Measurements from ENCODE around the gene CEACAM1.

CEACAM1 gene

DNA sequence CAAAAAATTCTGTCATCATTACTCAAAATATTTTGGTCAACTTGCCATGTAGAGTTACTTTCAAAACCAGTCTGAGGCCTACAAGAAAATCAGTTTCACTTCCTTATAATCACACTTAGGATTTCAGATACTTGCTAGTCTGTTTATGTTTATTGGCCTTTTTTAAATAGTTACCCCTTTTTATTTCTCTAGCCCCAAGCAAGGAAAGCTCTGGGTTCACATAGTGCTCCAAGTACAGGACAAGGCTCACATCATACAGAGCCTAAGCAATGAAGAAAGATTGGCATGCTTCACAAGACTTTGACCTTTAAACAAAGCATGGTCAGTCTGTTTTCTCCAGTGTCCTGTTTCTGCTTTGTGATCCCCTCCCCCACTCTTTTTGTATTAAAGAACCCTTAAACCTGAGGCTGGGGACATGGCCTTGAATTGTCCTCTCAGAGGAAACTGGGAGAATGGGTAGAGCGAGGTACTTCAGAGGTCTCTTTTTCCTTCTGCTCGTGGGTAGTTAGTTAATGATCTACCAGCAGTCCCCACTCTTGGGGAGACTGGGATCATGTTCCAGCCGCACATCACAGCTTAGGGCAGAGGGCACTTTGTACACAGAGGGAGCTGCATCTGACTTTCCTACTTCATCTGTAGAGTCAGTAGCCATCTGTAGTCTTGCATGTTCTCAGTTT lies 30.7 kb downstream of the CEACAM1 start:
- no peak for TF ChIP-seq CTCF (IDR thresholded peaks at IDR 0.05)

- no peak for TF ChIP-seq CTCF (IDR thresholded peaks at IDR 0.05)
Observed at GRCh38 chr19:42496460-42497133, 31.7 kb downstream of the CEACAM1 start.

GRCh38 chr19:42495663-42496062 lies 32.6 kb downstream of the CEACAM1 start:
- no peak for TF ChIP-seq CTCF (IDR thresholded peaks at IDR 0.05)

- TF ChIP-seq CTCF (IDR thresholded peaks at IDR 0.05), result no peak
Observed at GRCh38 chr19:42494321-42494720, 34.0 kb downstream of the CEACAM1 start.

DNA sequence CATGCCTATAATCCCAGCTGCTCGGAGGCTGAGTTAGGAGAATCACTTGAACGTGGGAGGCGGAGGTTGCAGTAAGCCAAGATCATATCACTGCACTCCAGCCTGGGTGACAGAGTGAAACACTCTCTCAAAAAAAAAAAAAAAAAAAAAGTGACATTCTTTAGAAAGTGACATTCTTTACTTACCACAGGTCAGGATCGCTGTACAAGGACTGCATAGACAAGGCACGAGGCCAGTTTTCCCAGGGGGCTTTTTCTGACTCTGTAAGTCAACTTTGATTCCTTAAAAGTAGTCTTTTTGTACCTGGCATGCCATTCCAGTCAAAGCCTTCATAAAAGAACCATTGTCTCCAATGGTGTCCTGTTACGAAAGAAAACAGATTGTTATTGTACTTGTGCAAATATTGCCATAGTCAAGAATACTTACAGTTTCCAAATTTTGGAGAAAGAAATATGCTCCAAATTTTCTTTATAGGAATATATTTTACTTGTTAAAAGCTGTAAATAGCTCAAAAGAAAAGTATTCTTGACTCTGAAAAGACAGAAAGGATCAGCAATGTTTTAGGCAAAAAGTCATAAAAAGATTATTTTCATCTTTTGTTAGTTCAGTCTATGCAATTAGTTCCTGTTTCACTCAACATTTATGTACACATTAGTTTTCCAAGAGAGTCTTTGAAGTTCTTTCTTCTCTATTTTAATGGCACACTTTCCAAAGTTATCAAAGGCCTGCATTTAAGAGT lies 39.3 kb downstream of the CEACAM1 start:
- TF ChIP-seq CTCF (IDR thresholded peaks at IDR 0.05), result no peak

- TF ChIP-seq CTCF (IDR thresholded peaks at IDR 0.05), result no peak
Observed at GRCh38 chr19:42487798-42488178, 40.5 kb downstream of the CEACAM1 start.

GRCh38 chr19:42487032-42487797 lies 41.1 kb downstream of the CEACAM1 start:
- TF ChIP-seq CTCF (IDR thresholded peaks at IDR 0.05), result no peak
